ENCODE data around the gene LOXL4.

LOXL4 gene

GRCh38 chr10:98303569-98303968, 35.6 kb upstream of the LOXL4 start:
- no peak for DNase-seq (ENCODE audit: low spot score in 2 of 2)
- Histone ChIP-seq H3K36me3 (replicated peaks) (no peaks in the 10 kb centered on the region), H3K27me3 (ENCODE audit: low read depth) (peaks cover 8% of the 10 kb centered on the region; the same call in 1 of the 2 replicates), H3K4me1 (no peaks in the 10 kb centered on the region), H3K4me3 (no peak overlapping the region), H3K9me3 (no peaks in the 10 kb centered on the region)
- in situ Hi-C loops (cut with MboI; ENCODE audit: low sequenced_read_pairs), result no loop called here

- DNase-seq (ENCODE audit: low spot score in 2 of 2), result no peak
- Histone ChIP-seq H3K9me3 (no peaks in the 10 kb centered on the region), H3K27me3 (ENCODE audit: low read depth) (peaks cover 8% of the 10 kb centered on the region; the same call in 1 of the 2 replicates), H3K36me3 (replicated peaks) (no peaks in the 10 kb centered on the region), H3K4me3 (no peak overlapping the region), H3K4me1 (no peaks in the 10 kb centered on the region)
- in situ Hi-C loops (cut with MboI; ENCODE audit: low sequenced_read_pairs), result no loop called here
Observed at GRCh38 chr10:98302741-98303365, 34.9 kb upstream of the LOXL4 start.

DNA sequence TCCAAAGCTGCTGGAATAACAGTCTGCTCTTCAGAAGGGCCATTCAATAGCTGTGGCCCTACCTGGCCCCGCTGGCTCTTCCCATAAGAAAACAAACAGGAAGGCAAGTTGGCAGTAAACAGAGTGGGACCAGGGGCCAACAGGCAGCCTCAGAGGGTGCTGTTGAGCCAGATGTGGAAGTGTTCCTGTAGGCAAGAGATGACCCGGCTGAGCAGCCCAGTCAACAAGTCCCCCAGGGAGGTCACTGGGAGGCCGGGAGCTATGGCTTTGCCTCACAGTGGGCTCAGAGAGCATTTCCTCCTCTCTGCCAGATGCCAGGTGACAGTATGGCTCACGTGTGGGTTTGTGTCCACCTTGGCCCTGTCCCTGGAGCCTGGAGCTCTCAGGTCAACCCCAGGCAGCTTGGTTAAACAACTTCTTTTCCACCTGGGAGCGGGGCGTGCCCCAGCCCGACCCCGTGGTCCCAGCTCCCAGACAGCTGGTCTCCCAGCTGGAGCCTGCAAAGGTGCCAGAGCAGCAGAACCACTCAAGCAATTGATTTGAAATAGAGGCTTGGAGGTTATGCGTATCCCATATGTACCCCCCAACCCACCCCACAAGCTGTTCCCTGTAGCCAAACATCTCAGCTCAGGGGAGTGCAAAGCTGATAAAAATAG, 33.8 kb upstream of the LOXL4 start:
- no peaks in the 10 kb centered on the region for H3K4me1 ChIP-seq
- in situ Hi-C loops (cut with MboI; ENCODE audit: low sequenced_read_pairs), result no loop called here
- no peak overlapping the region for H3K4me3 ChIP-seq
- no peaks in the 10 kb centered on the region for H3K9me3 ChIP-seq
- H3K27me3 ChIP-seq (ENCODE audit: low read depth), result peaks cover 8% of the 10 kb centered on the region; the same call in 1 of the 2 replicates
- no peak for DNase-seq (ENCODE audit: low spot score in 2 of 2)
- no peaks in the 10 kb centered on the region for H3K36me3 ChIP-seq (replicated peaks)

DNA sequence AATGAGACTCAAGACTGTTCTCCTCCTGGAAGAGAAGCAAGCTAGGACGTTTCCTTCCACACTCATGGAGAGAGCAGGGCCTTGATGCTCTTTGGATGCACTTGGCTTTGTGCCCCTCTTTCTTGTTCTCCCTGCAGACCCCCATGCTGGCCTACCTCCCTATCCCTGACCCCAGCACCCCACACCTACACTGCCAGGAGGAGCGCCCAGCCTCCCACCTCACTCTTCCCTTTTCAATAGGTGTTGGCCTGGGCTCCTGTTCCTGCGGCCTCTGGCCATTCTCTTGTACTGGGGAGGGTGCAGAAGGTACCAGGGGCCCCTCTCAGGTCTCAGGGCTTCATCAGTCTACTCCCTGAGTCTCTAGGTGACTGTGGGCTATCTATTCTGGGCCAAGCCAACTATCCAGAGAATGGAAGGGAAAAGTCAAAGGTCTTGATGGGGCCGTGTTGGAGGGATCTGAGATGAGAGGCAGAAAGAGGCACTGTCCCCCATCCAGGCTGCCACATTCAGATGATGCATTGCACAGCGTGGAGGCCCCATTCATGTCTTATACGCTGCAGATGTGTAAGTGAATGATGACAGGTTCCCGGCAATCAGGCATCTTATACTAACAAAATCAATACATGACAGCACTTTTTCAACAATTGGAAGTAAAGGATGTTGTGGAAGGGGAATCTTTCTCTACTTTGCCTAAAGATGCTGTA, 32.7 kb upstream of the LOXL4 start:
- H3K4me3 ChIP-seq, result no peak overlapping the region
- in situ Hi-C loops (cut with MboI; ENCODE audit: low sequenced_read_pairs), result no loop called here
- no peak for DNase-seq (ENCODE audit: low spot score in 2 of 2)
- no peaks in the 10 kb centered on the region for H3K36me3 ChIP-seq (replicated peaks)
- H3K4me1 ChIP-seq, result no peaks in the 10 kb centered on the region
- no peaks in the 10 kb centered on the region for H3K9me3 ChIP-seq
- peaks cover 8% of the 10 kb centered on the region; the same call in 1 of the 2 replicates for H3K27me3 ChIP-seq (ENCODE audit: low read depth)

DNA sequence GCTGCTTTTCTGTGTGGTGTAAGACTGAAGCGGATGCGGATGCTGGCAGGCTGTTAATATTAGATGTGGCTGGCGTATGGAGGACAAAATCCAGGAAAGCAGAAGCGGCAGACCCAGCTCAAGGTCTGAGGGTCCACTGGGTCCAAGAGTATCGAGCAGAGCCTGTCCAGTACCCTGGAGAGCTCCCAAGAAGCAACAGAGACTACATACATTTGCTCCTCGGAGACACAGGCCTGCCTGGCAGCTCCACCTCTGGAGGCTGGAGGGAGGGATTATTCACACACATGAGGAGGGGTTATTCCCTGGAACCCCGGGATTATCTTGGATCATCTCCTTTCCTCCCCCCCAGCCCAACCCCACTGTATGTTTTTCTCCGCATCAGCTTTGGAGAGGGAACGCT, 31.3 kb upstream of the LOXL4 start:
- DNase-seq (ENCODE audit: low spot score in 2 of 2), result peak in 1 of 2 experiments; percentile 16
- H3K27me3 ChIP-seq (ENCODE audit: low read depth), result peaks cover 8% of the 10 kb centered on the region; the same call in 1 of the 2 replicates
- H3K4me1 ChIP-seq, result no peaks in the 10 kb centered on the region
- H3K4me3 ChIP-seq, result no peak overlapping the region
- H3K9me3 ChIP-seq, result no peaks in the 10 kb centered on the region
- in situ Hi-C loops (cut with MboI; ENCODE audit: low sequenced_read_pairs), result no loop called here
- H3K36me3 ChIP-seq (replicated peaks), result no peaks in the 10 kb centered on the region

DNA sequence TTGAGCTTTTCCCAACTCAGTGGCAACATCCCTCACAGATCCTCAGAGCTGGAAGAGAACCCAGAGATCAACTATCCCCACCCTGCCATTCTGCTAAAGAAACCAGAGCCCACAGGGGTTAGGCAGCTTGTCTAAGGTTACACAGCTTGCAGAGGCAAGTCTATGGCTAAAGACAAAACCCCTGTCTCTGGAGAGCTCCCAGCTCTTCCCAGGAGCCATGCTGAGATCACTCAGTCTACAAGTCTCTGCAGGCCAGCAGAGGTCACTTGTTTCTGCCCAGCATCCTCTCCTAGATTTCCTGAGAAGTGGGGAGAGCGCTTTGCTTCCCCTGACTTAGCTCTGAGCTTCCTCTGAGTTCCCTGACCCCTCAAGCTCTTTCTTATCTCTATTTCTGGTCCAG, 28.5 kb upstream of the LOXL4 start:
- Histone ChIP-seq H3K9me3 (no peaks in the 10 kb centered on the region), H3K4me1 (no peaks in the 10 kb centered on the region), H3K4me3 (no peak overlapping the region), H3K36me3 (replicated peaks) (no peaks in the 10 kb centered on the region), H3K27me3 (ENCODE audit: low read depth) (peaks cover 8% of the 10 kb centered on the region; the same call in 1 of the 2 replicates)
- in situ Hi-C loops (cut with MboI; ENCODE audit: low sequenced_read_pairs), result no loop called here
- DNase-seq (ENCODE audit: low spot score in 2 of 2), result no peak

DNA sequence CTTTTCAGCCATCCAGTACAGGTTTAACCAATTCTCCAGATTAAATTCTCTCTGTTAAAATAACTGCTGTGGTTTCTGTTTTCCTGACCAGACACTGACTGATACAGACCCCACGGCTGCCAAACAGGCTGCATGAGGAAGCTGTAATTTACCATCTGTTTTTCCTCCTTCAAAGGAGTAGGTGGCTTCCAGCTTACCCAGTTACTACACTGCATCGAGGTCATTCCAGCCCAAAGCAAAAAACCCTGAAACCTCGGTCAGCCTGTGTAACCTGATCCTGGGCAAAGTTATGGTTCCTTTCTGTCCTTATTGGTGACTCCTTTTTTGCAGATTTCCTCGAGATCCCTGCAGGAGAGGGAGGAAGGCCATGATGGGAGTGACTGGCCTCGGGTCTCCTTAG, 27.9 kb upstream of the LOXL4 start:
- in situ Hi-C loops (cut with MboI; ENCODE audit: low sequenced_read_pairs), result no loop called here
- H3K4me1 ChIP-seq, result no peaks in the 10 kb centered on the region
- H3K36me3 ChIP-seq (replicated peaks), result no peaks in the 10 kb centered on the region
- H3K9me3 ChIP-seq, result no peaks in the 10 kb centered on the region
- H3K4me3 ChIP-seq, result no peak overlapping the region
- DNase-seq (ENCODE audit: low spot score in 2 of 2), result no peak
- peaks cover 7% of the 10 kb centered on the region; the same call in 1 of the 2 replicates for H3K27me3 ChIP-seq (ENCODE audit: low read depth)

- H3K27me3 ChIP-seq (ENCODE audit: low read depth), result peaks cover 2% of the 10 kb centered on the region; the same call in 1 of the 2 replicates
- DNase-seq (ENCODE audit: low spot score in 2 of 2), result no peak
- no peaks in the 10 kb centered on the region for H3K9me3 ChIP-seq
- no peaks in the 10 kb centered on the region for H3K36me3 ChIP-seq (replicated peaks)
- H3K4me1 ChIP-seq, result no peaks in the 10 kb centered on the region
- no peak overlapping the region for H3K4me3 ChIP-seq
- in situ Hi-C loops (cut with MboI; ENCODE audit: low sequenced_read_pairs), result no loop called here
Observed at GRCh38 chr10:98295401-98295811, 27.4 kb upstream of the LOXL4 start.

DNA sequence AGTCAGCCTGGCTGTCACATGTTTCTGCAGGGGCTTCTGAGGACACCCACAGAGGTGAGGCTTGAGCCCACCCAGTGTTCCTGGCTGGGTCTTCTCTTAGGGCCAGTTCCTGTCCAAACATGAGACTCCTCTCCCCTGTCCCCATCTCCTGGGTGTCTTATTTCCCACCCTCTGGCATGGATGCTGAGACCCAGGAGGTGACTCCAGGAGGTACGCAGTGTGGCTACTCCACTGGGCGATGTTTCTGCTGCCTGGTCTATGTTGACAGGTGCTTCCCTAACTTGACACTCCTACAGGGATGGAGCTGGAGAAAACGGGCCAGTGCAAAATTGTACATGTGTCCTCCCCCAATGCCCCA, 26.3 kb upstream of the LOXL4 start:
- in situ Hi-C loops (cut with MboI; ENCODE audit: low sequenced_read_pairs), result no loop called here
- DNase-seq (ENCODE audit: low spot score in 2 of 2), result no peak

DNA sequence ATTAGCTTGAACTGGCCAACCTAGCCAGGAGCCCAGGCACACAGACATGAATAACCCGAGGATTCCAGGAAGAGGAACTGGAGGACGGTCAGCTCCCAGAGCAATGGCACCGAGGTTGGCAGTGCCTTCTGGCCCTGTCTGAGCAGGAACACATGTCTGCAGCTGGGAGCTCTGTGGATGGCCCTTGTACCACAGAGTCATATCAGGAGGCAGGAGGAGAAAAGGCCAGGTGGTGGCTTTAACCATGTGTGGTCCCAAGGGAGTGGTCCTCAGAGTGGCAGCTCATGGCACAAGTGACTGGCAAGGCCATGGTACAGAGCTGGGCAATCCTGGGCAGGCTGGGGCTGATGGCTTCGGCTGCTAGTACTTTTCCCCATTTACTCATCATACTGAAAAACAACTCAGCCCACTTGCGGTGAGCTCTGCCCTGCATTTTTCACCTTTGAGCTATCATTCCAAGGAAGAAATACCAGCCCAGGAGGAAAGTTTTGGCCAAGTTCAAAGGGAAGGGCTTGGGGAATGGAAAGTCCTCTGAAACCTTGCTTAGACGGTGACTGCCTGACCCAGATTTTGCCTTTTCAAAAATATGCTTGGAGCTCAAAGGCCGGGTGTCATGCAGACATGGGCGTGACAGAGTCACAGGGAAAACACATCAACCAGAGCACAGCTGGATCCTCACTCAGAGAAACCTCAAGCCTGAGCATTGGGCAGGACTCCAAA, 25.7 kb upstream of the LOXL4 start:
- H3K36me3 ChIP-seq (replicated peaks), result no peaks in the 10 kb centered on the region
- no peak for DNase-seq (ENCODE audit: low spot score in 2 of 2)
- H3K9me3 ChIP-seq, result no peaks in the 10 kb centered on the region
- H3K4me1 ChIP-seq, result no peaks in the 10 kb centered on the region
- in situ Hi-C loops (cut with MboI; ENCODE audit: low sequenced_read_pairs), result no loop called here
- no peaks in the 10 kb centered on the region; the same call in 1 of the 2 replicates for H3K27me3 ChIP-seq (ENCODE audit: low read depth)
- H3K4me3 ChIP-seq, result no peak overlapping the region

More for the DNA sequence above, 26.3 kb upstream of the LOXL4 start:
- Histone ChIP-seq H3K4me1 (no peaks in the 10 kb centered on the region), H3K27me3 (ENCODE audit: low read depth) (no peaks in the 10 kb centered on the region; the same call in 1 of the 2 replicates), H3K4me3 (no peak overlapping the region), H3K9me3 (no peaks in the 10 kb centered on the region), H3K36me3 (replicated peaks) (no peaks in the 10 kb centered on the region)

- no peak for DNase-seq (ENCODE audit: low spot score in 2 of 2)
- H3K4me1 ChIP-seq, result no peaks in the 10 kb centered on the region
Observed at GRCh38 chr10:98292971-98293370, 25.0 kb upstream of the LOXL4 start.

DNA sequence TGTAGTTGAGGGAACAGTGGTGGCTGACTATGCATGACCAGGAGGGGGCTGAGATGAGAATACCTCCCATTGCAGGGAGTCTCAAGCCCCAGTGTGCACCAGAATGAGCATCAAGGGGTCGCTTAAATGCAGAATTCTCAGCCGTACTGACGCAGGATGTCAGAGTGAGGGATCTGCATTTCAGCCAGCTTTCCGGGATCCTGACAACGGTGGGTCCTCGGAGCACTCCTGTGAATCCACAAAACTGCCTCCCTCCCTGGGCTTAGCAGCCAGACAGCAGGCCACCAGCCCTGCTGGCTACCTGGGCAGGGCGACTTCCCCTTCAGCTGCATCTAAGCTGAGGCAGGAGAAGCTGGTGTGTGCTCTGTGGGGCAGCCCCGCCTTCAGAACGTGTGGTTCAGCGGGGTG, 21.8 kb upstream of the LOXL4 start:
- Histone ChIP-seq H3K36me3 (replicated peaks) (no peaks in the 10 kb centered on the region), H3K4me1 (no peaks in the 10 kb centered on the region), H3K4me3 (no peak overlapping the region), H3K27me3 (ENCODE audit: low read depth) (no peaks in the 10 kb centered on the region; the same call in 1 of the 2 replicates), H3K9me3 (no peaks in the 10 kb centered on the region)
- in situ Hi-C loops (cut with MboI; ENCODE audit: low sequenced_read_pairs), result no loop called here
- DNase-seq (ENCODE audit: low spot score in 2 of 2), result no peak

More at GRCh38 chr10:98292971-98293370, 25.0 kb upstream of the LOXL4 start:
- Histone ChIP-seq H3K4me3 (no peak overlapping the region), H3K36me3 (replicated peaks) (no peaks in the 10 kb centered on the region), H3K27me3 (ENCODE audit: low read depth) (no peaks in the 10 kb centered on the region; the same call in 1 of the 2 replicates), H3K9me3 (no peaks in the 10 kb centered on the region)
- in situ Hi-C loops (cut with MboI; ENCODE audit: low sequenced_read_pairs), result no loop called here

- H3K9me3 ChIP-seq, result no peaks in the 10 kb centered on the region
- H3K36me3 ChIP-seq (replicated peaks), result no peaks in the 10 kb centered on the region
- no peaks in the 10 kb centered on the region; the same call in 1 of the 2 replicates for H3K27me3 ChIP-seq (ENCODE audit: low read depth)
- in situ Hi-C loops (cut with MboI; ENCODE audit: low sequenced_read_pairs), result no loop called here
- no peak for DNase-seq (ENCODE audit: low spot score in 2 of 2)
- no peak overlapping the region for H3K4me3 ChIP-seq
- H3K4me1 ChIP-seq, result no peaks in the 10 kb centered on the region
Observed at GRCh38 chr10:98287321-98287720, 19.3 kb upstream of the LOXL4 start.

All from HAP-1 (cell line).